GM21717 (cell line): Measurements from ENCODE around the gene CA6.
"Not testable (repeated sequence)": the region's sequence is repeated elsewhere in the genome, so short reads cannot be mapped to it uniquely, and the experiment has no call there.

Experiments used
- ATAC-seq: cut with Tn5 transposase; IDR thresholded peaks from one replicate; pipeline ENCODE4 v1.9.1; 2021; ENCODE audit warnings: mild to moderate bottlenecking, moderate library complexity; ENCODE audit not compliant: unreplicated experiment

Gene CA6

DNA sequence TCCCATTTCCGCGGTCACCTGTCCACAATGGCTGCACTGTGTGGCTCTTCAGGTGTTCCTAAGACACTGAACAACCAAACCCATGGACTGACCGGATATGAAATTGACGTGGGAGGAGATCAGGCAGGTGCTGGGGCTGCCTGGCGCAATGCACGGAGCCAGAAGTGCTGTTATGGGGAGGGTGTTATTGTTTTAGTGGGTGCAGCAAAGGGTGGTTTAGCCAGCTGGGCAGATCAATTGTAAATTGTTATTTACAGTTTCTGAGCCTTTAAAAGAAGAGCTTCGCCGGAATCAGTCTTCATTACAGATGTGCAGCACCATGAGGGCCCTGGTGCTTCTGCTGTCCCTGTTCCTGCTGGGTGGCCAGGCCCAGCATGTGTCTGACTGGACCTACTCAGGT lies at the start of gene CA6:
CA6 (plus strand) TSS at position 301 of the 400 bp plus-strand sequence; CDS start at position 320, 19 bp downstream.
- ATAC-seq, result no peak

DNA sequence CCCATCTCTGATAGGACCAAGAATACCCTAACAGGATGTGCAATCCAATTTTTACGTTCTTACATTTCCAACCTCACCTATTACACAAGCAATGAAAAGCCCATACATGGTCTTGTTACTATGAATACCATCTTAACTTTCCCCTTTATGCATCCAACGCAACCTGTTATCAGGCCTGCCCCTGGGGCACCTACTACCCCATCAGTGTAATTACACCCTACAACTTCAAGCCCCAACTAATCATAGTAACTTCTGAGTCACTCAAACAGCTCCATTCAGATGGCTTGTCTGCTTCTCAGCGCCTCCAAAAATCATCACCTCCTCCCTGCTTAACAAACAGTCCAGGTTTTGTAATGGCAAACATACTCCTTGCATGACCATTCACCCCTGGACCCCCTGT lies 48.9 kb upstream of the CA6 start:
- not testable (repeated sequence) for ATAC-seq

DNA sequence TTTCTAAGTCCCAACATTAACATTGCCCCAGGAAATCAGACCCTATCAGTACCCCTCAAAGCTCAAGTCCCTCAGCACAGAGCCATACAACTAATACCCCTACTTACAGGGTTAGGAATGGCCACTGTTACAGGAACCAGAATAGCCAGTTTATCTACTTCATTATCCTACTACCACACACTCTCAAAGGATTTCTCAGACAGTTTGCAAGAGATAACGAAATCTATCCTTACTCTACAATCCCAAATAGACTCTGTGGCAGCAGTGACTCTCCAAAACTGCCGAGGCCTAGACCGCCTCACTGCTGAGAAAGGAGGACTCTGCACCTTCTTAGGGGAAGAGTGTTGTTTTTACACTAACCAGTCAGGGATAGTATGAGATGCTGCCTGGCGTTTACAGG lies 48.2 kb upstream of the CA6 start:
- not testable (repeated sequence) for ATAC-seq

DNA sequence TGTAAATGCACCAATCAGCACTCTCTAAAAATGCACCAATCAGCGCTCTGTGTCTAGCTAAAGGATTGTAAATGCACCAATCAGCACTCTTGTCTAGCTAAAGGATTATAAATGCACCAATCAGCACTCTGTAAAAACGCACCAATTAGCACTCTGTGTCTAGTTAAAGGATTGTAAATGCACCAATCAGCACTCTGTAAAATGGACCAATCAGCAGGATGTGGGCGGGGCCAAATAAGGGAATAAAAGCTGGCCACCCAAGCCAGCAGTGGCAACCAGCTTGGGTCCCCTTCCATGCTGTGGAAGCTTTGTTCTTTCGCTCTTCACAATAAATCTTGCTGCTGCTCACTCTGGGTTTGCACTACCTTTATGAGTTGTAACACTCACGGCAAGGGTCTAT lies 47.2 kb upstream of the CA6 start:
- not testable (repeated sequence) for ATAC-seq

DNA sequence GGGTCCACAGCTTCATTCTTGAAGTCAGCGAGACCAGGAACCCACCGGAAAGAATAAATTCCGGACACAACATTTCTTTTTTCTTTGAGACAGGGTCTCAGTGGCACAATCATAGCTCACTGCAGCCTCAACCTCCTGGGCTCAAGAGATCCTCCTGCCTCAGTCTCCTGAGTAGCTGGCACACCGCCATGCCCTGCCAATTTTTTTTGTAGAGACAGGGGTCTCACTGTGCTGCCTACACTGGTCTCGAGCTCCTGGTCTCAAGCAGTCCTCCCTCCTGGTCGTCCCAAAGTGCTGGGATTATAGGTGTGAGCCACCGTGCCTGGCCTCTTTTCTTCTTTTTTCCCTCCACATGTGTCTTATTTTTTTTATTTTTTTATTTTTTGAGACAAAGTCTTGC lies 46.6 kb upstream of the CA6 start:
- no peak for ATAC-seq

DNA sequence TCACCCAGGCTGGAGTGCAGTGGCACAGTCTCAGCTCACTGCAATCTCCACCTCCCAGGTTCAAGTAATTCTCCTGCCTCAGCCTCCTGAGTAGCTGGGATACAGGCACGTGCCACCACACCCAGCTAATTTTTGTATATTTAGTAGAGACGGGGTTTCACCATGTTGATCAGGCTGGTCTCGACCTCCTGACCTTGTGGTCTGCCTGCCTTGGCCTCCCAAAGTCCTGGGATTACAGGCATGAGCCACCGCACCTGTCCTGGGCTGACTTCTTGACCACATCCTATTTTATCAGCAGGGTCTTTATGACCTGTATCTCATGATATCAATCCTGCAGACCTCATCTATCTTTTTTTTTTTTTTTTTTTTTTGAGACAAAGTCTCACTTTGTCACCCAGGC lies 45.0 kb upstream of the CA6 start:
- ATAC-seq, result not testable (repeated sequence)

DNA sequence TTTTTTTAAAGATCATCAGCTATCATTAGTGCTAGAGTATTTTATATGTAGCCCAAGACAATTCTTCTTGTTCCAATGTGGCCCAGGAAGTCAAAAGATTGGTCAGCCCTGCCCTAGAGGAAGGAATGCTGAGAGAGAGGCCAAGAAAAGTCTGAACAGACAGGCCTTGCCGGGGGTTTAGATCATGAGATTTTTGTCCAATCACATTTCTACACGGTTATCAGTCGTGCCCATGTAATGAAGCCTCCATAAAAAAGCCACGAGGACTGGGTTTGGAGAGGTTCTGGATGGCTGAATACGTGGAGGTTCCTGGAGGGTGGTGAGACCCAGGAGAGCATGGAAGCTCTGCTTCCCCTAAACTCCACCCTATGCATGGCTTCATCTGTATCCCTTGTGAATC lies 42.9 kb upstream of the CA6 start:
- ATAC-seq, result no peak

DNA sequence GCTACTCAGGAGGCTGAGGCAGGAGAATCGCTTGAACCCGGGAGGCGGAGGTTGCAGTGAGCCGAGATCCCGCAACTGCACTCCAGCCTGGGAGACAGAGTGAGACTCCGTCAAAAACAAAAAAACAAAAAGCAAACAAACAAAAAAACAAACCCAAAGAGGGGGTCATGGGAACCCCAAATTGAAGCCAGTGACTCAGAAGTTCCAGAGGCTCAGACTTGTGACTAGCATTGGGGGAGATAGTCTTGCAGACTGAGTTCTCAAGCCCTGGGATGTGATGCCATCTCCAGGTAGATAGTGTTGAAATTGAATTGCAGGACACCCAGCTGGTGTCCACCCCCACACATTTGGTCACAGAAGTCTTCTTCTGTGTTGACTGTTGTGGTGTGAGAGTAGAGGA lies 42.3 kb upstream of the CA6 start:
- no peak for ATAC-seq

DNA sequence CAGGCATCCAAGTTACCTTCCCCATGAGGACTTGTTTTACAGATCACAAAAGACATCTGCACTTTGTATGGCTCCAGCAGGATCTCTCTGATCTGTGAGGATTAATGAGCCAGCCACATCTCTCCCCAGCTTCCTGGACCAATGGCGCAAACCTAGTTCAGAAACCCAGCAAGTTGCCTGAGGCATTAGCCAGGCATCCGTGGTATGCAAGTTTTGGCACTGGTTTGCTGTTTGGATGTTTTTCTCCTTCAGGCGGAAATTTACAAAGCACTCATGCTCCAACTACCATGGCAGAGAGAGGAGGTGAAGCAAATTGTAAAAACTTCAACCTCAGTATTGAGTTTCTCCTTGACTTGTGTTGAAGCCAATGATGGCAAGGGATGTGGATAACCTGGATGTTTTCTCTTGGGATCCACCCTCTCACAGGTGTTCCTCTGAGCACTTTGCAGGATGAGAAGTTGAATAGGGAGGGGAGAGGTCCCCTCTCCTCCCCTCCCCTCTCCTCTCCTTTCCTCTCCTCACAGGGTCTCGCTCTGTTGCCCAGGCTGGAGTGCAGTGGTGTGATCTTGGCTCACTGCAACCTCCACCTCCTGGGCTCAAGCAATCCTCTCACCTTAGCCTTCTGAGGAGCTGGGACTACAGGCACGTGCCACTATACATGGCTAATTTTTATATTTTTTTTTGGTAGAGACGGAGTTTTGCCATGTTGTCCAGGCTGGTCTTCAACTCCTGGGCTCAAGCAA lies 41.6 kb upstream of the CA6 start:
- ATAC-seq, result no peak

DNA sequence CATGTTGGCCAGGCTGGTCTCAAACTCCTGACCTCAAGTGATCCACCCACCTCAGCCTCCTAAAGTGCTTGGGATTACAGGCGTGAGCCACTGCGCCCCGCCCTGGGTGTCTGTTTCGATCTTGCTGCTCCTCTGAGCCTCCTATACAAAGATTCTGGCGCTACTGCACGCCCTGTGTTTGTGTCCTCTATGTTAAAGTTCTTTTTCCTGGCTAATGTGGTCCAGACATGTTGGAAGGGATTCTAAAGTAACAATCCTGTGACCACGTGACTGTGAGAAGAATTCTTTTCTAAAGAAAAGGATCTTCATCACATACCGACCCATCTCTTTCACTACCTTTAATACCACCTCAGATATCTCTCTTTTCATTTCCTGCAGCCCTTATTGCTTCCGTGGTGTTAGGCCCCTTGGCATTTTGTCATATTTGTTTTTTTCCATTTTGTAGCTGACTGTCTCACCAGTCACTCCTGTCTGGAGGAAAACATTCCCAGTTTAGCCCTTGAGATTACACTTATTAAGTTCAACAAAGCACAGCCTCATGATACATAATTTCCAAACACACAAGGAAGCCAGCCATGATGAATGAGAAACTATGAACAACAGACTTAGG lies 40.0 kb upstream of the CA6 start:
- ATAC-seq, result no peak

DNA sequence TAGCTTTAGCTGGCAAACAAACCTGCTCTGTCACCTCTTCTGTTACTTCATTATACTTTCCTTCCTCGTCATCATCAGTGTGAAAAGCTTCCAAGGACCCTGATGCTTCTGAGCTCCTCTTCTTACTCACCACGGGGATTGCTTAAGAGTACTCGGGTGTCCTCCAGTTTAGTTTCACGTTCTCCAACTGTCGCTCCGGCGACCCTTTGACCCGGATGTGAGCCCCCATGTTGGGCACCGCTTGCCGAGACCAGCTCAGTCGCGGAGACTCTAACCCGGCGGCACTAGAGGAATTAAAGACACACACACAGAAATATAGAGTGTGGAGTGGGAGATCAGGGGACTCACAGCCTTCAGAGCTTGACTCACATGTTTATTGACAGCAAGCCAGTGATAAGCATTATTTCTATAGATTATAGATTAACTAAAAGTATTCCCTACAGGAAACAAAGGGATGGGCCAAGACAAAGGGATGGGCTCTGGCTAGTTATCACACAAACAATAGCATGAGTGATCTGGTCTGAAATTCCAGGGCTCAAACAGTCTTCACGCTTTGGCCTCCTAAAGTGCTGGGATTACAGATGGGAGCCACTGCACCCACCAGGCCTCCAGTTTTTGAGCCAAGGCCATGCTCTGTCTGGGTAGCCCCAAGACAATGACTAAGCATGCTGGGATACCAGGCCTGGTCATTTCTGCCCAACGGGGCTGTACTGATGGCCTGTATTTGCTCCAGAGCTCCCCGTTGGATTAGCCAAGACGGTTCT lies 37.1 kb upstream of the CA6 start:
- no peak for ATAC-seq

DNA sequence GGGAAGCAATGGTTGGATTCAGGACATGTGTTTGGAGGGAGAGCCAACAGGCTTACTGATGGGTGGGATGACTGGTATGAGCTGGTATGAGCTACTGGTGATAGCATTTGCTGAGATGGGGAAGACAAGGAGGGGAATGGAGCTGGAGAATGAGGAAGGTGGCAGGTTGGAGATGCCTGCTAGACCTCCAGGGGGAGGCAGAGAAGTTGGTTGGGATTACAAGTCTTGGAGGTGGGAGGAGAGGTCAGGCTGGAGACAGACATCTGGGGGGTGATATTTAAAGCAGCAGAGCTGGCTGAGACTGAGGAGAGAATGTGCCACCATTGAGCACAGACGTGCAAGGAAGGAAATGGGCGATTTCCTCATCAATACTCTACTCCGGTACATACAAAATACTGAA lies 35.3 kb upstream of the CA6 start:
- no peak for ATAC-seq

DNA sequence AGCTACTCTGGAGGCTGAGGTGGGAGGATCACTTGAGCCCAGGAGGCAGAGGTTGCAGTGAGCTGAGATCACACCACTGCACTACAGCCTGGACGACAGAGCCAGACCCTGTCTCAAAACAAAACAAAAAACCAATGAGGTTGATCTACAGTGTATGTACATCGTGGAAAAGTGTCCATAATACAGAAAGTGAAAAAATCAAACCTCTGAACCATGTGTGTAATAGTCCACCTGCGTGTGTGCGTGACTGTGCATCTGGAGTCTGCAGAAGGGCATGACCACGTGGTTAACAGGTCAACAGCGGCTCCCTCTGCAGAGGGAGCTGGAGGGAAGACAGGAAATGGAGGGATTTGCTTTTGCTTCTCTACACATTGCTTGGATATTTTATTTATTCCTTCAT lies 34.8 kb upstream of the CA6 start:
- no peak for ATAC-seq

DNA sequence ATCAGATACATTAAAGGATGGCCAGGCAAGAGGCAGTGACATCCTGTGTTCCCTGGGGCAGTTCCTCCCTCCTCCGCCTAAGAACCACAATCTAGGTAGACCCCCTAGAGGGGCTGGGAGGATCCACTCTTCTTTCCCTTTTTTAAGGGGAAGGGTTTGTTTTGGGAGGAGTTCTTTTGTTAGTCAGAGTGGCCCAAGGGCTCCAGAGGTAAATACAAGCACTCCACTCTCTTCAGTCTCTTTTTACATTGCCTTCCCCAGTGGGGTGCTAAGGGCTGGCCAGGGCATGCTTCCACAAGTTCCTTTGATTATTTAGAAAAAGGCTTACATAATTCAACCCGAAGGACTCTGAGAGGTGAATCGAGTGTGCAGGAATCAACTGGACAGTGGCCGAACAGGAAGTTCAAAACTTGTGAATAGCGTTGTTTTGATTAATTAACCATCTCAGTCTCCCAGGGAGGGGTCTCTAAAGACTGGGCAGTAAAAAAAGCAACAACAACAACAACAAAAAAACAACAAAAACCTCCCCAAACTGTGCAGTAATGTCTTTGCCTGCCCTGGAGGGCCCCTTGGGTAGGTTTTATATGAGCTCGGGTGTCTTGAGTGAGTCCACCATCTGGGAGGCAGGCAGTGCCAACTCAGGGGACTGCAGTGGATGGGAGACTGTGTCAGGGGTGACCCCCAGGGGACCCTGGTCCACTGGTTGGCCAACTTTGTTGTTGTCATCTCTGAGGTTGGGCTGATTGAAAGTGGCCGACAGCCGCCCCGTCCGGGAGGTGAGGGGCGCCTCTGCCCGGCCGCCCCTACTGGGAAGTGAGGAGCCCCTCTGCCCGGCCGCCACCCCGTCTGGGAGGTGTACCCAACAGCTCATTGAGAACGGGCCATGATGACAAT lies 34.0 kb upstream of the CA6 start:
- ATAC-seq, result no peak

DNA sequence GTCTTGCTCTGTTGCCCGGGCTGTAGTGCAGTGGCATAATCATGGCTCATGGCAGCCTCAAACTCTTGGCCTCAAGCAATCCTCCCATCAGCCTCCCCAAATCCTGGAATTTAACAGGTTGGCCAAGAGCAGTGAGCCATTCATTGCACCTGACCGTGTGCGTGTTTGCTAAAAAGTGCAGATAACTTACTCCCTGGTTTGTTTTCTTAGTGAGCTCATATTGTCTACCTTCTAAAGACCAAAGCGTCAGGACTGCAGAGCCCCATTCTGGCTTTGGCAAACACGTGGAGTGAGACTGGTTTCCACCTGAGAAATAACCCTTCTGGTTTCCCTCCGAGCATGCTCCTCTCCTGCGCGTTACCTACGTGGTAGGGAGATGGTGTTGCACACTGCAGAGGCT lies 32.2 kb upstream of the CA6 start:
- ATAC-seq, result no peak

DNA sequence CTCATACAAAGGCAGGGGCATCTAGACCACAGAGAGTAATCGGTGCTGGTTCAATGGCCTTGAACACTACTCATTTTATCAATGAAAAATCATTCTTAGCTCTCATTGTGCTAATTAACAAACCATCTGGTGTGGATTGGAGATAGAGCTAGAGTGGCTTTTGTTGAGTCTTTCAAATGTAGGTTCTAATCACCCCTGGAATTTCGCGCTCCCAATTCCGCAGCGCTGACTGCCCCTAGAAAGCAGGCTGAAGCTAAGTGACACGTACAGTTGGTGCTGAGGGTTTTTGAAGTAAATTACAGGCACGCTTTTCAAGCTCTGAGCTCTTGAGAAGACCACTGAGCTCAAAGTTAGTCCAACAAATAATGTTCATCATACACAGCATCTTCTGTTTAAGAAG lies 31.2 kb upstream of the CA6 start:
- ATAC-seq, result no peak

DNA sequence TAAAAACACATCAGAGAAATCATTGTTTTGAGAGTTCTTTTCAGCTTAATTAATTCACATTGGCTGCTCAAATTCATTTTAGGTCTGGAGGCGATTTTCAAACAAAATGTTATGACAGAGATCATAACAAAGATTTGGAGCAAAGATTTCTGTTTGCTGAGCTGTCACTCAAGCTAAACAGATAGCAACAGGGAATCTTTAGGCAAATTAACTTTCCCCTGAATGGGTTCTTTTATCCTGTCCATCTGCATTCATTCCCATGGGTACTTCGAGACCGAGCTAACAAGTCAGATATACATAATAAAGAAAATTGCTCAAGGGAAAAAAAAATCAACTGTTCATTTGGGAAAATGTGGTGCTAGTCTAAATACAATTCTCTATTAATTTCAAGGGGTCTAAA lies 30.2 kb upstream of the CA6 start:
- ATAC-seq, result no peak

DNA sequence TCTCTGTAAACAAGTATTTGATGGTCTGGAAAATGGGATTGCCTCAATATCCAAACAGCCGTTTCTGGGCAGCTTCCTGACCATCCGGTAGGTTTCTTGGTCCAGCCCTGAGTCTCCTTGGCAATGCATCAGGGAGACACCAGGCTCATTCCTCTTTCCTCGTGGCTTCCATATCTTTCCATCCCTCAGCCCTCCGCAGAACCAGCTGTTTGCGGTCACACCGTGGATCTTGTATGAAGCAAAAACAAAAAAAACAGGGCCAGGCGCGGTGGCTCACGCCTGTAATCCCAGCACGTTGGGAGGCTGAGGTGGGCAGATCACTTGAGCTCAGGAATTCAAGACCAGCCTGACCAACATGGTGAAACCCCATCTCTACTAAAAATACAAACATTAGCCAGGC lies 28.1 kb upstream of the CA6 start:
- ATAC-seq, result not testable (repeated sequence)

DNA sequence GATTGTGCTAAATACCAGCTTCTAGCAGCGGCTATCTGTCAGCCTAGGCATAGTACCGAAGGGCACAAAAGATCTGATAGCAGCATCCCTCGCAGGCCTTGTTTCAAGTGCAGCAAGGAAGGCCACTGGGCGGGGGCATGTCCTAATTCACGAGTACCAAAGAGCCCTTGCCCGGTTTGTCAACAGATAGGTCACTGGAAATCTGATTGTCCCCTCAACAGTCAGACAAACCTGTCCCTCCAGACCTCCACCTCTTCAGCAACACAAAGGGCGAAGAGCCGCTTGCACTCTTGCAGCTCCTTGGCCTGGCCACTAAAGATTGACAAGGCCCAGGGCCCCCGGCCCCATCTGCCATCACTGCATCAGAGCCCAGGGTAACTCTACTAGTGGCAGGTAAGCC lies 22.7 kb upstream of the CA6 start:
- ATAC-seq, result no peak

DNA sequence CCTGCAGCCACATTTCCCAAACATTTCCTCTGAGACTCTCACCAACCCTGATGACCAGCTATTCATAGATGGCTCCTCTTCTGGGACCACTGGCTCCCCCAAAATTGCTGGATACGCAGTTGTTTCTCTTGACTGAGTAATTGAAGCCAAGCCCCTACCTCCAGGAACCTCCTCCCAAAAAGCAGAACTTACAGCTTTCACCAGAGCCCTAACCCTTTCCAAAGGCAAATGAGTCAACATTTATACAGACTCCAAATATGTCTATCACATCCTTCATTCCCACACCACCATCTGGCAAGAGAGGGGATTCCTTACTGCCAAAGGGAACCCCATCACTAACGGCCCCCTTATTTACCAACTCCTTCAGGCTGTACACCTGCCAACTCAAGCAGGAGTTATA lies 20.3 kb upstream of the CA6 start:
- ATAC-seq, result no peak

DNA sequence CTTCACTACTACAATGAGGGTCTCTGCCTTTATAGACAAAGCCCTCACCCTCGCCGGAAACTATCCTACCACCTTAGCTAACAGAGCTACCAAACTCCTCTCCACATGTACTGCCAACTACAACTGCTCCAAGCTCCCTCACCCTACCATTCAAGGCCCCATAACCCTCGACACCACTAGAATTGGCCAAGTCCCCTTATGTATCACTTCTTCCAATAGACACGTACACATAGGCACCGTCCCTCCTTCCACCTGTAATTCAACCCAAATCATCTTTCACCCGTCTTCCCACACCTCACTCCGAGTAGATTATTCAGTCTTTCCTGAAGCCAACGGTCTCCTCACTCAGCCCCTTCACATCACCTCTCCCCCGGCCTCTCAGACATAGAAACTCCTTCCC lies 19.7 kb upstream of the CA6 start:
- ATAC-seq, result no peak
